Measurements from ENCODE around the gene ANO9.
A peak's percentile ranks its signal among the peaks of the same experiment; 100 is the strongest.

ANO9 gene

GRCh38 chr11:441418-442274 is at the start of gene ANO9:
TSS of gene ANO9 (minus strand) at chr11:442011. CDS start at chr11:441926, 85 bp downstream.
- DNase-seq, result no peak

- peak; percentile 18 for DNase-seq
These were observed 49.5 kb upstream of the ANO9 start for GRCh38 chr11:491358-491757.

GRCh38 chr11:490930-491260 is 49.1 kb upstream of the ANO9 start:
- no peak for DNase-seq

- no peak for DNase-seq
These were observed 48.5 kb upstream of the ANO9 start for GRCh38 chr11:490186-490929.

- no peak for DNase-seq
These were observed 47.9 kb upstream of the ANO9 start for GRCh38 chr11:489610-490185.

- DNase-seq, result peak; percentile 24
These were observed 47.2 kb upstream of the ANO9 start for GRCh38 chr11:488992-489391.

GRCh38 chr11:488579-488978 is 46.8 kb upstream of the ANO9 start:
- DNase-seq, result no peak

- DNase-seq, result no peak
These were observed 46.3 kb upstream of the ANO9 start for GRCh38 chr11:488062-488461.

GRCh38 chr11:487571-488021 is 45.8 kb upstream of the ANO9 start:
- DNase-seq, result peak; percentile 17

- no peak for DNase-seq
These were observed 44.4 kb upstream of the ANO9 start for GRCh38 chr11:486189-486588.

- DNase-seq, result no peak
These were observed 42.8 kb upstream of the ANO9 start for GRCh38 chr11:484616-485015.

GRCh38 chr11:479311-479710 is 37.5 kb upstream of the ANO9 start:
- no peak for DNase-seq

GRCh38 chr11:477052-477715 is 35.4 kb upstream of the ANO9 start:
- no peak for DNase-seq

GRCh38 chr11:476416-476815 is 34.6 kb upstream of the ANO9 start:
- no peak for DNase-seq

GRCh38 chr11:475941-476340 is 34.1 kb upstream of the ANO9 start:
- DNase-seq, result no peak

- DNase-seq, result no peak
These were observed 33.2 kb upstream of the ANO9 start for GRCh38 chr11:474914-475506.

- DNase-seq, result no peak
These were observed 32.4 kb upstream of the ANO9 start for GRCh38 chr11:473962-474785.

GRCh38 chr11:473415-473814 is 31.6 kb upstream of the ANO9 start:
- DNase-seq, result no peak

- no peak for DNase-seq
These were observed 31.0 kb upstream of the ANO9 start for GRCh38 chr11:472816-473215.

GRCh38 chr11:472272-472671 is 30.5 kb upstream of the ANO9 start:
- DNase-seq, result no peak

- DNase-seq, result no peak
These were observed 29.8 kb upstream of the ANO9 start for GRCh38 chr11:471468-472145.
